Hepatocyte (in vitro differentiated cells): ENCODE results near the gene S100A6.

ENCODE experiments used
- CTCF ChIP-seq: fragments of 200-600 bp; sonication (generic); IDR thresholded peaks from 2 replicates; pipeline ENCODE4 v1.5.1; 2016; ENCODE audit warnings: antibody characterized with exemption, mild to moderate bottlenecking; ENCODE audit not compliant: poor library complexity
- EZH2 ChIP-seq: fragments of 200-600 bp; sonication (generic); IDR thresholded peaks from 2 replicates; pipeline ENCODE4 v1.6.1; 2016; ENCODE audit warnings: antibody characterized with exemption, mild to moderate bottlenecking, borderline replicate concordance

DNA sequence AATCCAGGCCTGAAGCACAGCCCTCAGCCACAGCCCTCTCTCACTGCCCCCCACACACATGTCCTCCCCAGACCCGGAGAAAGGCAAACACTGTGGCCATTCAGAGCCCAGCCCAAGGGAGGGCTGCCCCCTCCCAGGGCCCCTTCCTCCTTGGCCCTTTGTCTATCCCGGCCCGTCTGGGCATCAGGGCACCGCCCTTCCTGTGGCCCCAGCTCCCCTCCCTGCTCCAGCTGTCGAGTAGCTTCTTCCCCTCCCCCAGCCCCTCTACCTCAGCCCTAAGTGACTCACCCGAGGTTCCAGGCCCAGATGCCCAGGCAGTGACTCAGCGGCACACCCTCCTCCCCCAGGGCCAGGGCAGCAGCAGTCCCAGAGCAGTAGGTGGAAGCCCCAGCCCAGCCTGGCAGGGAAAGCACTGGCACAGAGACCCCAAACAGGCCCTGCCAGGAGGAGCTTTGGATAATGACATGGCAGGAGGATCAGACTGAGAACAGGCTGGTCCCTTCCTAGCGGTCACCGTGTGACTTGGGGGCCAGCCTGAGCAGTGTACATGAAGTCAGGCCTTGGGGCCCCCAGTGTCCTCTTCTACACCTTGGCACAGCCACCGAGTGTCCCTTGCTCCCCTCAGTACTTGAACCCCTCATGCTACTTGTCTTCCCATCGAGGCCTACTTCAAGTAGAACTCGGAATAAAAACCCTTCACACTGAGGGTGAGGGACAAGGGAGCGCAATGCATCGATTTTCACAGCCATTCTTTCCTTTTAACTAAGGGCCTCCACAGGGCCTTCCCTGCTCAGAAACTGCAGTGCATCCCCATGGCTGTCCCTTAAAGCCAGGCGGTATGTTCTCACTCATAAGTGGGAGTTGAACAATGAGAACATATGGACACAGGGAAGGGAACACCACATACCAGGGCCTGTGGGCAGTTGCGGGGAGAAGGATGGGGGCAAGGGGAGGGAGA is 30.9 kb upstream of the S100A6 start:
- TF ChIP-seq CTCF = no peak
- TF ChIP-seq EZH2 = no peak
